GM23338 (cell line): Measurements from ENCODE around the gene ADAD1. TPM values are rescaled to one million over a fixed set of nuclear protein-coding genes. Genes with fewer than 3 reads are reported as not detected.

ENCODE experiments used
- ATAC-seq: fragments of 200-7000 bp; cut with Tn5 transposase; 3 replicates; pipeline ENCODE4 v1.9.1; 2020
- DNase-seq: peaks from one replicate; pipeline ENCODE4 v3.0.0-alpha.2; 2015; ENCODE audit warnings: low spot score
- H2AFZ ChIP-seq: fragments of 200-600 bp; sonication (generic); 2 replicates; pipeline ENCODE4 v1.8.0; 2016; ENCODE audit warnings: antibody characterized with exemption, mild to moderate bottlenecking, moderate library complexity
- H3F3A ChIP-seq: fragments of 200-600 bp; sonication (generic); replicated peaks from 2 replicates; pipeline ENCODE4 v1.8.0; 2017; ENCODE audit warnings: antibody characterized with exemption, mixed run types, low read depth
- H3K27ac ChIP-seq: fragments of 200-600 bp; sonication (generic); 2 replicates; pipeline ENCODE4 v1.6.1; 2016; ENCODE audit warnings: low read depth
- H3K27me3 ChIP-seq: fragments of 200-600 bp; sonication (generic); 2 replicates; pipeline ENCODE4 v1.8.0; 2016; ENCODE audit warnings: mild to moderate bottlenecking, mixed run types, moderate library complexity; ENCODE audit not compliant: insufficient read depth
- H3K36me3 ChIP-seq: fragments of 200-600 bp; sonication (generic); 2 replicates; pipeline ENCODE4 v1.8.0; 2016; ENCODE audit warnings: mild to moderate bottlenecking; ENCODE audit not compliant: insufficient read depth
- H3K4me1 ChIP-seq: fragments of 200-600 bp; sonication (generic); 2 replicates; pipeline ENCODE4 v1.8.0; 2016; ENCODE audit warnings: mild to moderate bottlenecking, moderate library complexity; ENCODE audit not compliant: insufficient read depth
- H3K4me2 ChIP-seq: fragments of 200-600 bp; sonication (generic); 2 replicates; pipeline ENCODE4 v1.7.1; 2017; ENCODE audit warnings: mixed run types
- H3K4me3 ChIP-seq: fragments of 200-600 bp; sonication (generic); 2 replicates; pipeline ENCODE4 v1.6.1; 2016; ENCODE audit warnings: mixed run types
- H3K79me2 ChIP-seq: fragments of 200-600 bp; sonication (generic); replicated peaks from 2 replicates; pipeline ENCODE4 v1.8.0; 2017; ENCODE audit warnings: mild to moderate bottlenecking; ENCODE audit not compliant: insufficient read depth
- H3K9me2 ChIP-seq: fragments of 200-600 bp; sonication (generic); 2 replicates; pipeline ENCODE4 v1.8.0; 2017; ENCODE audit not compliant: insufficient read depth
- H4K20me1 ChIP-seq: fragments of 200-600 bp; sonication (generic); replicated peaks from 2 replicates; pipeline ENCODE4 v1.8.0; 2017; ENCODE audit warnings: mild to moderate bottlenecking; ENCODE audit not compliant: insufficient read depth
- H3K27ac Mint-ChIP-seq: 2 replicates; pipeline ENCODE4 v1.8.0; 2020; ENCODE audit warnings: inconsistent platforms, mild to moderate bottlenecking, moderate library complexity, mixed read lengths
- H3K27me3 Mint-ChIP-seq: 3 replicates; pipeline ENCODE4 v1.8.0; 2022; ENCODE audit warnings: low read depth, mild to moderate bottlenecking, moderate library complexity, mixed read lengths, inconsistent platforms; ENCODE audit not compliant: insufficient read depth, poor library complexity
- H3K36me3 Mint-ChIP-seq: 3 replicates; pipeline ENCODE4 v1.8.0; 2021; ENCODE audit warnings: low read depth, mild to moderate bottlenecking, inconsistent platforms, moderate library complexity, mixed read lengths
- H3K4me1 Mint-ChIP-seq: 3 replicates; pipeline ENCODE4 v1.8.0; 2020; ENCODE audit warnings: mild to moderate bottlenecking, inconsistent platforms, mixed read lengths
- H3K4me3 Mint-ChIP-seq: 3 replicates; pipeline ENCODE4 v1.8.0; 2021; ENCODE audit warnings: moderate library complexity, mild to moderate bottlenecking, inconsistent platforms, mixed read lengths
- H3K9me3 Mint-ChIP-seq: 3 replicates; pipeline ENCODE4 v1.8.0; 2020; ENCODE audit warnings: moderate library complexity, mild to moderate bottlenecking, inconsistent platforms, mixed read lengths
- CREB1 ChIP-seq: fragments of 250-450 bp; sonication (Bioruptor Pico); IDR thresholded peaks from 2 replicates; pipeline ENCODE4 v1.5.0; 2020; ENCODE audit warnings: low read depth, mild to moderate bottlenecking, moderate library complexity
- CTCF ChIP-seq, 2 experiments: fragments of 200-600 bp in 1 of 2; sonication (generic) in 1 of 2; conservative IDR thresholded peaks; 2 replicates each; pipeline versions ENCODE4 v1.5.1 to v1.6.1; 2016 to 2017; ENCODE audit warnings: antibody characterized with exemption in 2 of 2, low read depth in 2 of 2, mild to moderate bottlenecking in 2 of 2, moderate library complexity in 1 of 2
- ETS1 ChIP-seq: IDR thresholded peaks from 2 replicates; pipeline ENCODE4 v1.6.1; 2016; ENCODE audit warnings: antibody characterized with exemption
- EZH2 ChIP-seq: fragments of 200-600 bp; sonication (generic); IDR thresholded peaks from one replicate; pipeline ENCODE4 v1.8.0; 2017; ENCODE audit warnings: antibody characterized with exemption, mild to moderate bottlenecking, low read depth; ENCODE audit not compliant: unreplicated experiment
- EZH2phosphoT487 ChIP-seq: fragments of 200-600 bp; sonication (generic); IDR thresholded peaks from one replicate; pipeline ENCODE4 v1.8.1; 2018; ENCODE audit warnings: antibody characterized with exemption; ENCODE audit not compliant: unreplicated experiment
- JUNB ChIP-seq: IDR thresholded peaks from one replicate; pipeline ENCODE4 v1.6.1; 2016; ENCODE audit warnings: antibody characterized with exemption; ENCODE audit not compliant: unreplicated experiment
- NANOG ChIP-seq: IDR thresholded peaks from 2 replicates; pipeline ENCODE4 v1.6.1; 2016; ENCODE audit warnings: antibody characterized with exemption, borderline replicate concordance
- POLR2AphosphoS5 ChIP-seq: IDR thresholded peaks from 2 replicates; pipeline ENCODE4 v1.6.1; 2016; ENCODE audit warnings: antibody characterized with exemption, low read depth
- REST ChIP-seq: IDR thresholded peaks from one replicate; pipeline ENCODE4 v1.6.1; 2018; ENCODE audit warnings: antibody characterized with exemption; ENCODE audit not compliant: unreplicated experiment
- STAT1 ChIP-seq: IDR thresholded peaks from one replicate; pipeline ENCODE4 v1.6.1; 2016; ENCODE audit warnings: antibody characterized with exemption; ENCODE audit not compliant: unreplicated experiment
- ZNF114 ChIP-seq: fragments of 250-450 bp; sonication (Bioruptor Pico); IDR thresholded peaks from 2 replicates; pipeline ENCODE4 v1.5.0; 2020; ENCODE audit warnings: mild to moderate bottlenecking, moderate library complexity
- ZNF331 ChIP-seq: fragments of 250-450 bp; sonication (Bioruptor Pico); IDR thresholded peaks from 2 replicates; pipeline ENCODE4 v1.5.0; 2020; ENCODE audit warnings: low read depth, mild to moderate bottlenecking, moderate library complexity
- polyA plus RNA-seq: library from polyadenylated mRNA; unstranded; fragments of >200 nt; fragmentation: Nextera tagmentation; extraction: Ambion mirVana; gene quantifications from 2 replicates; pipeline ENCODE4 v1.2.1, GENCODE V29; 2016
- total RNA-seq: library from RNA; depleted of rRNA; stranded (reverse); fragments of >200 nt; shearing (Covaris generic); gene quantifications from 2 replicates; pipeline ENCODE4 v1.2.3, GENCODE V29; 2014
- TF ChIP-seq, protein P1 (sequence below): fragments of 250-450 bp; sonication (Bioruptor Pico); IDR thresholded peaks from 2 replicates; pipeline ENCODE4 v1.5.0; 2020; ENCODE audit warnings: mild to moderate bottlenecking, moderate library complexity

Gene ADAD1
- total and polyA plus RNA-seq, 2 experiments from 2014 or later, result not detected

GRCh38 chr4:122453384-122453995 lies 74.7 kb downstream of the ADAD1 start:
- Mint-ChIP-seq H3K4me3 (no peak overlapping the region), H3K27me3 (no peaks in the 10 kb centered on the region), H3K9me3 (no peaks in the 10 kb centered on the region), H3K27ac (no peak overlapping the region), H3K36me3 (no peaks in the 10 kb centered on the region), H3K4me1 (no peaks in the 10 kb centered on the region)
- Histone ChIP-seq H3K4me1 (no peaks in the 10 kb centered on the region), H3K4me3 (no peak overlapping the region), H4K20me1 (no peaks in the 10 kb centered on the region), H3K27ac (no peak overlapping the region), H3K27me3 (no peaks in the 10 kb centered on the region), H2AFZ (no peak overlapping the region), H3K36me3 (no peaks in the 10 kb centered on the region), H3F3A (no peaks in the 10 kb centered on the region), H3K4me2 (no peak overlapping the region), H3K9me2 (no peaks in the 10 kb centered on the region), H3K79me2 (no peaks in the 10 kb centered on the region)
- ATAC-seq (no peak), DNase-seq (no peak)
- no peak for TF ChIP-seq ZNF114
- no peak for TF ChIP-seq ETS1
- no peak for TF ChIP-seq STAT1
- no peak for TF ChIP-seq ZNF331 (CRISPR knock-in tag)
- TF ChIP-seq, protein P1, sequence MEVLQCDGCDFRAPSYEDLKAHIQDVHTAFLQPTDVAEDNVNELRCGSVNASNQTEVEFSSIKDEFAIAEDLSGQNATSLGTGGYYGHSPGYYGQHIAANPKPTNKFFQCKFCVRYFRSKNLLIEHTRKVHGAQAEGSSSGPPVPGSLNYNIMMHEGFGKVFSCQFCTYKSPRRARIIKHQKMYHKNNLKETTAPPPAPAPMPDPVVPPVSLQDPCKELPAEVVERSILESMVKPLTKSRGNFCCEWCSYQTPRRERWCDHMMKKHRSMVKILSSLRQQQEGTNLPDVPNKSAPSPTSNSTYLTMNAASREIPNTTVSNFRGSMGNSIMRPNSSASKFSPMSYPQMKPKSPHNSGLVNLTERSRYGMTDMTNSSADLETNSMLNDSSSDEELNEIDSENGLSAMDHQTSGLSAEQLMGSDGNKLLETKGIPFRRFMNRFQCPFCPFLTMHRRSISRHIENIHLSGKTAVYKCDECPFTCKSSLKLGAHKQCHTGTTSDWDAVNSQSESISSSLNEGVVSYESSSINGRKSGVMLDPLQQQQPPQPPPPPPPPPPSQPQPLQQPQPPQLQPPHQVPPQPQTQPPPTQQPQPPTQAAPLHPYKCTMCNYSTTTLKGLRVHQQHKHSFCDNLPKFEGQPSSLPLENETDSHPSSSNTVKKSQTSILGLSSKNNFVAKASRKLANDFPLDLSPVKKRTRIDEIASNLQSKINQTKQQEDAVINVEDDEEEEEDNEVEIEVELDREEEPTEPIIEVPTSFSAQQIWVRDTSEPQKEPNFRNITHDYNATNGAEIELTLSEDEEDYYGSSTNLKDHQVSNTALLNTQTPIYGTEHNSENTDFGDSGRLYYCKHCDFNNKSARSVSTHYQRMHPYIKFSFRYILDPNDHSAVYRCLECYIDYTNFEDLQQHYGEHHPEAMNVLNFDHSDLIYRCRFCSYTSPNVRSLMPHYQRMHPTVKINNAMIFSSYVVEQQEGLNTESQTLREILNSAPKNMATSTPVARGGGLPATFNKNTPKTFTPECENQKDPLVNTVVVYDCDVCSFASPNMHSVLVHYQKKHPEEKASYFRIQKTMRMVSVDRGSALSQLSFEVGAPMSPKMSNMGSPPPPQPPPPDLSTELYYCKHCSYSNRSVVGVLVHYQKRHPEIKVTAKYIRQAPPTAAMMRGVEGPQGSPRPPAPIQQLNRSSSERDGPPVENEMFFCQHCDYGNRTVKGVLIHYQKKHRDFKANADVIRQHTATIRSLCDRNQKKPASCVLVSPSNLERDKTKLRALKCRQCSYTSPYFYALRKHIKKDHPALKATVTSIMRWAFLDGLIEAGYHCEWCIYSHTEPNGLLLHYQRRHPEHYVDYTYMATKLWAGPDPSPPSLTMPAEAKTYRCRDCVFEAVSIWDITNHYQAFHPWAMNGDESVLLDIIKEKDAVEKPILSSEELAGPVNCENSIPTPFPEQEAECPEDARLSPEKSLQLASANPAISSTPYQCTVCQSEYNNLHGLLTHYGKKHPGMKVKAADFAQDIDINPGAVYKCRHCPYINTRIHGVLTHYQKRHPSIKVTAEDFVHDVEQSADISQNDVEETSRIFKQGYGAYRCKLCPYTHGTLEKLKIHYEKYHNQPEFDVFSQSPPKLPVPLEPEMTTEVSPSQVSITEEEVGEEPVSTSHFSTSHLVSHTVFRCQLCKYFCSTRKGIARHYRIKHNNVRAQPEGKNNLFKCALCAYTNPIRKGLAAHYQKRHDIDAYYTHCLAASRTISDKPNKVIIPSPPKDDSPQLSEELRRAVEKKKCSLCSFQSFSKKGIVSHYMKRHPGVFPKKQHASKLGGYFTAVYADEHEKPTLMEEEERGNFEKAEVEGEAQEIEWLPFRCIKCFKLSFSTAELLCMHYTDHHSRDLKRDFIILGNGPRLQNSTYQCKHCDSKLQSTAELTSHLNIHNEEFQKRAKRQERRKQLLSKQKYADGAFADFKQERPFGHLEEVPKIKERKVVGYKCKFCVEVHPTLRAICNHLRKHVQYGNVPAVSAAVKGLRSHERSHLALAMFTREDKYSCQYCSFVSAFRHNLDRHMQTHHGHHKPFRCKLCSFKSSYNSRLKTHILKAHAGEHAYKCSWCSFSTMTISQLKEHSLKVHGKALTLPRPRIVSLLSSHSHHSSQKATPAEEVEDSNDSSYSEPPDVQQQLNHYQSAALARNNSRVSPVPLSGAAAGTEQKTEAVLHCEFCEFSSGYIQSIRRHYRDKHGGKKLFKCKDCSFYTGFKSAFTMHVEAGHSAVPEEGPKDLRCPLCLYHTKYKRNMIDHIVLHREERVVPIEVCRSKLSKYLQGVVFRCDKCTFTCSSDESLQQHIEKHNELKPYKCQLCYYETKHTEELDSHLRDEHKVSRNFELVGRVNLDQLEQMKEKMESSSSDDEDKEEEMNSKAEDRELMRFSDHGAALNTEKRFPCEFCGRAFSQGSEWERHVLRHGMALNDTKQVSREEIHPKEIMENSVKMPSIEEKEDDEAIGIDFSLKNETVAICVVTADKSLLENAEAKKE (CRISPR knock-in tag), result no peak
- no peak for TF ChIP-seq JUNB
- TF ChIP-seq EZH2, result no peak
- no peak for TF ChIP-seq POLR2AphosphoS5
- TF ChIP-seq CTCF (conservative IDR thresholded peaks at IDR 0.05; ENCODE audit: low read depth in 2 of 2), result no peak
- TF ChIP-seq EZH2phosphoT487, result no peak
- TF ChIP-seq CREB1, result no peak
- no peak for TF ChIP-seq NANOG
- TF ChIP-seq REST, result no peak
